Mesenchymal stem cell (in vitro differentiated cells and primary cell): Measurements from ENCODE around the gene CTBP2. TPM values are rescaled to one million over a fixed set of nuclear protein-coding genes. Genes with fewer than 3 reads are reported as not detected.

Source experiments
- DNase-seq: peaks from one replicate; pipeline ENCODE4 v3.0.0-alpha.2; 2013
- H2AFZ ChIP-seq: one replicate; pipeline ENCODE4 v1.6.1; 2013; ENCODE audit warnings: low read depth, mild to moderate bottlenecking, control low read depth, inconsistent platforms, low read length, moderate library complexity
- H2AK5ac ChIP-seq: 2 replicates; pipeline ENCODE4 v1.6.1; 2013; ENCODE audit warnings: low read length, moderate library complexity, mild to moderate bottlenecking, inconsistent platforms; ENCODE audit not compliant: severe bottlenecking
- H2BK120ac ChIP-seq: one replicate; pipeline ENCODE4 v1.6.1; 2013; ENCODE audit warnings: low read depth, mild to moderate bottlenecking, inconsistent platforms, low read length, moderate library complexity
- H2BK12ac ChIP-seq, 2 experiments: one replicate each; pipeline ENCODE4 v1.6.1; 2013; ENCODE audit warnings: inconsistent platforms in 2 of 2, low read length in 2 of 2, mild to moderate bottlenecking in 2 of 2, moderate library complexity in 2 of 2, control low read depth in 1 of 2
- H2BK15ac ChIP-seq: one replicate; pipeline ENCODE4 v1.6.1; 2013; ENCODE audit warnings: mild to moderate bottlenecking, low read depth, inconsistent platforms; ENCODE audit not compliant: poor library complexity, severe bottlenecking
- H2BK5ac ChIP-seq: 2 replicates; pipeline ENCODE4 v1.6.1; 2013; ENCODE audit warnings: low read depth, mild to moderate bottlenecking, low read length, control low read depth, inconsistent platforms; ENCODE audit not compliant: poor library complexity, severe bottlenecking
- H3K14ac ChIP-seq, 2 experiments: one replicate each; pipeline ENCODE4 v1.6.1; 2013; ENCODE audit warnings: inconsistent platforms in 2 of 2, low read length in 2 of 2, control low read depth in 1 of 2, mild to moderate bottlenecking in 1 of 2, moderate library complexity in 1 of 2
- H3K18ac ChIP-seq, 2 experiments: one replicate each; pipeline ENCODE4 v1.6.1; 2013; ENCODE audit warnings: inconsistent platforms in 2 of 2, low read length in 2 of 2, control low read depth in 1 of 2, low read depth in 1 of 2, mild to moderate bottlenecking in 1 of 2
- H3K23ac ChIP-seq, 2 experiments: one replicate each; pipeline ENCODE4 v1.6.1; 2013; ENCODE audit warnings: inconsistent platforms in 2 of 2, low read length in 2 of 2, mild to moderate bottlenecking in 2 of 2, moderate library complexity in 2 of 2, control low read depth in 1 of 2
- H3K27ac ChIP-seq: 2 replicates; pipeline ENCODE4 v1.5.1; 2013; ENCODE audit warnings: mild to moderate bottlenecking, moderate library complexity, low read length, control low read depth, inconsistent platforms; ENCODE audit not compliant: poor library complexity, severe bottlenecking
- H3K27me3 ChIP-seq, 2 experiments: 2 replicates each; pipeline versions ENCODE4 v1.6.1 to v1.7.0; 2013; ENCODE audit warnings: low read length in 2 of 2, mild to moderate bottlenecking in 2 of 2, moderate library complexity in 2 of 2, control low read depth in 1 of 2, inconsistent platforms in 1 of 2; ENCODE audit not compliant: control insufficient read depth in 1 of 2, insufficient read depth in 1 of 2
- H3K36me3 ChIP-seq, 2 experiments: 2 replicates each; pipeline versions ENCODE4 v1.6.1 to v1.7.0; 2013; ENCODE audit warnings: low read length in 2 of 2, control low read depth in 1 of 2, inconsistent platforms in 1 of 2, low read depth in 1 of 2, mild to moderate bottlenecking in 1 of 2; ENCODE audit not compliant: insufficient read depth in 2 of 2, control insufficient read depth in 1 of 2
- H3K4ac ChIP-seq, 2 experiments: one replicate each; pipeline ENCODE4 v1.6.1; 2013; ENCODE audit warnings: inconsistent platforms in 2 of 2, low read length in 2 of 2, mild to moderate bottlenecking in 2 of 2, moderate library complexity in 2 of 2, control low read depth in 1 of 2, low read depth in 1 of 2
- H3K4me1 ChIP-seq: 2 replicates; pipeline ENCODE4 v1.6.1; 2013; ENCODE audit warnings: low read depth, low read length, control low read depth; ENCODE audit not compliant: control insufficient read depth, insufficient read depth
- H3K4me2 ChIP-seq: 2 replicates; pipeline ENCODE4 v1.6.1; 2013; ENCODE audit warnings: low read length, mild to moderate bottlenecking, inconsistent platforms; ENCODE audit not compliant: poor library complexity, severe bottlenecking
- H3K4me3 ChIP-seq, 2 experiments: 2 replicates each; pipeline versions ENCODE4 v1.5.1 to v1.7.0; 2013; ENCODE audit warnings: low read length in 2 of 2, mild to moderate bottlenecking in 2 of 2, control low read depth in 1 of 2, low read depth in 1 of 2; ENCODE audit not compliant: insufficient read depth in 1 of 2
- H3K79me1 ChIP-seq: replicated peaks from 2 replicates; pipeline ENCODE4 v1.6.1; 2013; ENCODE audit warnings: mild to moderate bottlenecking, control low read depth, low read length, inconsistent platforms; ENCODE audit not compliant: poor library complexity, severe bottlenecking
- H3K9ac ChIP-seq: 2 replicates; pipeline ENCODE4 v1.7.0; 2013; ENCODE audit warnings: mild to moderate bottlenecking, low read length, moderate library complexity
- H3K9me3 ChIP-seq: 2 replicates; pipeline ENCODE4 v1.7.0; 2013; ENCODE audit warnings: mild to moderate bottlenecking, low read length; ENCODE audit not compliant: control insufficient read depth
- H4K8ac ChIP-seq: one replicate; pipeline ENCODE4 v1.6.1; 2013; ENCODE audit warnings: inconsistent platforms, mild to moderate bottlenecking, low read length, moderate library complexity
- H4K91ac ChIP-seq: one replicate; pipeline ENCODE4 v1.6.1; 2013; ENCODE audit warnings: mild to moderate bottlenecking, low read length, inconsistent platforms
- WGBS: methylation state at CpG from one replicate; pipeline ENCODE4 v1.1.7; 2013; ENCODE audit warnings: mixed read lengths; 5-methylcytosine and 5-hydroxymethylcytosine counted together
- small RNA-seq: library from polyadenylated mRNA; stranded (forward); fragments of <200 nt; extraction: miRNeasy Mini kit (QIAGEN cat#:217004); gene quantifications from one replicate; pipeline ENCODE3, GENCODE V24; 2013; ENCODE audit warnings: low read depth

Gene CTBP2

GRCh38 chr10:124935946-124936345 lies 224.4 kb downstream of the CTBP2 start:
- 73% methylated on average over 2 of the region's 2 CpGs for WGBS
- no peak overlapping the region for H2BK15ac ChIP-seq
- DNase-seq: peak; percentile 60

More at GRCh38 chr10:124935946-124936345, 224.4 kb downstream of the CTBP2 start:
- H4K8ac ChIP-seq: no peak overlapping the region
- H2BK120ac ChIP-seq: no peak overlapping the region
- no peak overlapping the region for H2AFZ ChIP-seq
- peaks cover 2% of the 10 kb centered on the region for H3K4me1 ChIP-seq
- H4K91ac ChIP-seq: no peak overlapping the region
- no peak overlapping the region for H3K4me2 ChIP-seq
- H3K14ac ChIP-seq: no peak overlapping the region
- H3K18ac ChIP-seq: no peak overlapping the region
- no peak overlapping the region for H2BK5ac ChIP-seq
- no peak overlapping the region for H3K4ac ChIP-seq
- peaks cover 5% of the 10 kb centered on the region for H3K79me1 ChIP-seq
- no peaks in the 10 kb centered on the region for H3K27me3 ChIP-seq
- no peak overlapping the region for H2AK5ac ChIP-seq
- H3K4me3 ChIP-seq: no peak overlapping the region
- H2BK12ac ChIP-seq: no peak overlapping the region
- H3K36me3 ChIP-seq: peaks cover 0 to 4% of the 10 kb centered on the region in 2 experiments
- no peak overlapping the region for H3K9ac ChIP-seq
- H3K23ac ChIP-seq: no peak overlapping the region
- H3K9me3 ChIP-seq: peaks cover 3% of the 10 kb centered on the region
- H3K27ac ChIP-seq: no peak overlapping the region

Small RNA genes within 50 kb of the gene (small RNA-seq; reads per million reads assigned to genes)
- gene MIR4296 (not detected), gene MRPS21P6 (not detected)
